ENCODE data around the gene IL31.

The IL31 gene

DNA sequence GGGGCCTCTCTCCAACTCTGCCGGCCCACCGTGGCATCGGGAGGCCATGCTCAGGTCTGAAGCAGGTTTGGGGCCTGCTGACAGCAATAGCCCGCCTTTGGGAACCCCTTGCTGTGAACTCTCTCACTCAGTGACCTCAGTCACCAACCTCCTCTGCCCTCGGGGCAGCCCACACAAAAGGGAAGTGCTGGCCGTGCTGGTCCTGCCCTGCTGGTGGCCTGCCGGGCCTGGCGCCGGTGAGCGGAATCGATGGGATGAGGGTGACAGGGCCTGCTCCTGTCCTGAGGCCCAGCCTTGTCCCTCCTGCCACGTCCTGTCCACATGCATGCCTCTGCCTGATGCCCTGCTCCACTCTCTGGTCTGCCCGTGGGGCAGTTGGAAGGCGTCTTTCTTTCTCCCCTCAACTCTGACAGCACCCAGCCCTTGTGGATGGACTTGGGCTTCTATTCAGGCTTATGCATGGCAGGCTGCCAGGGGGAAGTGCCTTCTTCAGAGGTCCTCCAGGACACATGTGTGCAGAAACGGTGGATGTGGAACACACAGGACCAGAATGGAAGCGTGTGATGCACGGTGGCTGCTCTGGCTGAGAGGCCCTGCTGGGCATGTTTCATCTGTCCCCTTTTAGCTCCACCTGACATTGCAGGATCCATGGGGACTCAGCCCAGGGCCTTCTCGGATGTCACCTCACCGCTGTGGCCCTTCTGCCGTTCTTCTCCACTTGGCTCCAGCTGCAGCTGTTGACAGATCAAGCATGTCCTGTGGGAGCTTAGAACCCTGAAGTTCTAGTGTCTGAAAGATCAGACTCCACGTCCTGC is 31.9 kb downstream of the IL31 start:
- no peak overlapping the region for H2BK15ac ChIP-seq (replicated peaks; ENCODE audit: low read depth)
- WGBS (ENCODE audit: extremely low coverage, insufficient coverage, low lambda C conversion rate) = no CpG with 5 or more reads among the region's 21 CpGs
- H2BK120ac ChIP-seq (ENCODE audit: low read depth, low read length) = no peak overlapping the region
- peaks cover 12% of the 10 kb centered on the region for H3K36me3 ChIP-seq (ENCODE audit: control insufficient read depth, insufficient read depth, low read length)
- H3K56ac ChIP-seq (ENCODE audit: low read length) = no peak overlapping the region
- no peak overlapping the region for H3K23ac ChIP-seq (ENCODE audit: low read length)
- H3K79me1 ChIP-seq (ENCODE audit: low read length) = no peaks in the 10 kb centered on the region
- no peak overlapping the region for H4K5ac ChIP-seq (ENCODE audit: low read length)
- no peak for DNase-seq
- no peak overlapping the region for H4K8ac ChIP-seq (ENCODE audit: low read depth, low read length)
- H3K4me3 ChIP-seq (ENCODE audit: low read length) = no peak overlapping the region
- H3K18ac ChIP-seq (ENCODE audit: low read length) = no peak overlapping the region
- no peak overlapping the region for H2AK5ac ChIP-seq (ENCODE audit: low read length)
- no peaks in the 10 kb centered on the region for H3K79me2 ChIP-seq (ENCODE audit: control insufficient read depth, insufficient read depth, low read length)
- H3K4ac ChIP-seq (ENCODE audit: low read depth, low read length) = no peak overlapping the region
- H3K27me3 ChIP-seq (ENCODE audit: insufficient read depth, low read length, poor library complexity) = no peaks in the 10 kb centered on the region
- no peak overlapping the region for H3K9ac ChIP-seq (ENCODE audit: low read length)
- H3K4me1 ChIP-seq (ENCODE audit: control insufficient read depth, low read depth, low read length) = no peaks in the 10 kb centered on the region
- no peak overlapping the region for H3K4me2 ChIP-seq (ENCODE audit: low read length)
- H3K27ac ChIP-seq (ENCODE audit: low read depth, low read length) = no peak overlapping the region
- H2BK5ac ChIP-seq (ENCODE audit: low read length) = no peak overlapping the region

DNA sequence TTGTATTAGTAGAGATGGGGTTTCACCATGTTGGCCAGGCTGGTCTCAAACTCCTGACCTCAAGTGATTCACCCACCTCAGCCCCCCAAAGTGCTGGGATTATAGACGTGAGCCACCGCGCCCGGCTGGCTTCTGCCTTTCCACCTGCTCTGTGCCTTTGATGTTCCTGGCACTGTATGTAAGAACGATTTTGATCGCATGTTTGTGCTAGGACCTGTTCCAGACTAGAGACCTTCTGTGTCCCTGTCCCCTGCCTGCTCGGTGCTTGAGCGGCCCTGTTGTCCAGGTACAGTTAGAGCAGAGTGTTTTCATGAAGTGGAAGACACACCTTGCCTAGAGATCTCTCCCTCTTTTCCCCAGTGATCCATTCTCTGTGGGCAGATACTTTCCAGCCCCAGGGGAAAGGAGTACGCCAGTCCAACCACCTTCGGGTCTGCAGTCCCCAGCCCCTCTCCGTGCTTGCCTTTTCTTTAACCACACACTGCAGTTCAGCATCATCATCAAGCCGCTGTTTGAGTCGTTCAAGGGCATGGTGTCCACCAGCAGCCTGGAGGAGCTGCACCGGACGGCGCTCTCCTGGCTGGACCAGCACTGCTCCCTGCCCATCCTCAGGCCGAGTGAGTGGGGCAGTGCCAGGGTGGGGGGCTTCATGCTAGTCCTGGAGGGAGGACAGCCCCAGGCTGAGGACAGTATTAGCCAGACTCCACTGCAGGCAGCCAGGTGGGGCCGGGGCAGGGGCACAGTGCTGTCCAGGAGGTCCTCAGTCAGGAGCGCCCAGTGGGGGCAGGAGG is 33.4 kb downstream of the IL31 start:
- no peaks in the 10 kb centered on the region for H3K79me2 ChIP-seq (ENCODE audit: control insufficient read depth, insufficient read depth, low read length)
- H3K23ac ChIP-seq (ENCODE audit: low read length) = no peak overlapping the region
- no peak overlapping the region for H4K5ac ChIP-seq (ENCODE audit: low read length)
- H2BK15ac ChIP-seq (replicated peaks; ENCODE audit: low read depth) = no peak overlapping the region
- WGBS (ENCODE audit: extremely low coverage, insufficient coverage, low lambda C conversion rate) = no CpG with 5 or more reads among the region's 19 CpGs
- H2BK120ac ChIP-seq (ENCODE audit: low read depth, low read length) = no peak overlapping the region
- no peak overlapping the region for H3K56ac ChIP-seq (ENCODE audit: low read length)
- no peak overlapping the region for H3K4me2 ChIP-seq (ENCODE audit: low read length)
- no peak overlapping the region for H3K4me3 ChIP-seq (ENCODE audit: low read length)
- H3K27ac ChIP-seq (ENCODE audit: low read depth, low read length) = no peak overlapping the region
- H3K36me3 ChIP-seq (ENCODE audit: control insufficient read depth, insufficient read depth, low read length) = peaks cover 12% of the 10 kb centered on the region
- H3K4me1 ChIP-seq (ENCODE audit: control insufficient read depth, low read depth, low read length) = no peaks in the 10 kb centered on the region
- no peaks in the 10 kb centered on the region for H3K79me1 ChIP-seq (ENCODE audit: low read length)
- DNase-seq = no peak
- no peak overlapping the region for H2AK5ac ChIP-seq (ENCODE audit: low read length)
- no peak overlapping the region for H3K4ac ChIP-seq (ENCODE audit: low read depth, low read length)
- H2BK5ac ChIP-seq (ENCODE audit: low read length) = no peak overlapping the region
- no peak overlapping the region for H4K8ac ChIP-seq (ENCODE audit: low read depth, low read length)
- no peaks in the 10 kb centered on the region for H3K27me3 ChIP-seq (ENCODE audit: insufficient read depth, low read length, poor library complexity)
- H3K18ac ChIP-seq (ENCODE audit: low read length) = no peak overlapping the region
- no peak overlapping the region for H3K9ac ChIP-seq (ENCODE audit: low read length)

DNA sequence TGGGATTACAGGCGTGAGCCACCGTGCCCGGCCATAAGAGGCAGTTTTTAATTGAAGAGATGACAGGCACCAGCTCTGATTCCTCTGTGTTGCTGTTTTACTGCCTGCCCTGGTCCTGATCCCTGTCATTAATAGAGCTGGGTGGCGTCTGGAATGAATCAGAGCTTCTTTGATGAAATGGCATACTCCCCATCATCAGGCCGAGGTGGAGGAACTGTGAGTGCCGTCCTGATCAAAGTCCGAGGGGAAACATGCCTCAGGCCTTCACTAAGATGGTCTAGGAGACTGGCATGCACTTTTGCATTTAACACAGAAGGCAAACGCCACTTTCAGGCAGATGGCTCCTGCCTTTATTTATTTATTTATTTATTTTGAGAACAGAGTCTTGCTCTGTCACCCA is 34.1 kb downstream of the IL31 start:
- H3K4me2 ChIP-seq (ENCODE audit: low read length) = no peak overlapping the region
- no peaks in the 10 kb centered on the region for H3K4me1 ChIP-seq (ENCODE audit: control insufficient read depth, low read depth, low read length)
- peaks cover 12% of the 10 kb centered on the region for H3K36me3 ChIP-seq (ENCODE audit: control insufficient read depth, insufficient read depth, low read length)
- no peak for DNase-seq
- H3K4ac ChIP-seq (ENCODE audit: low read depth, low read length) = no peak overlapping the region
- no peak overlapping the region for H3K56ac ChIP-seq (ENCODE audit: low read length)
- no peak overlapping the region for H2BK120ac ChIP-seq (ENCODE audit: low read depth, low read length)
- no peak overlapping the region for H2BK5ac ChIP-seq (ENCODE audit: low read length)
- no peaks in the 10 kb centered on the region for H3K79me2 ChIP-seq (ENCODE audit: control insufficient read depth, insufficient read depth, low read length)
- no peak overlapping the region for H3K9ac ChIP-seq (ENCODE audit: low read length)
- H4K5ac ChIP-seq (ENCODE audit: low read length) = no peak overlapping the region
- no peak overlapping the region for H2AK5ac ChIP-seq (ENCODE audit: low read length)
- no peak overlapping the region for H3K18ac ChIP-seq (ENCODE audit: low read length)
- no peak overlapping the region for H3K4me3 ChIP-seq (ENCODE audit: low read length)
- no peak overlapping the region for H3K27ac ChIP-seq (ENCODE audit: low read depth, low read length)
- no peaks in the 10 kb centered on the region for H3K27me3 ChIP-seq (ENCODE audit: insufficient read depth, low read length, poor library complexity)
- H3K23ac ChIP-seq (ENCODE audit: low read length) = no peak overlapping the region
- H2BK15ac ChIP-seq (replicated peaks; ENCODE audit: low read depth) = no peak overlapping the region
- no peaks in the 10 kb centered on the region for H3K79me1 ChIP-seq (ENCODE audit: low read length)
- no CpG with 5 or more reads among the region's 8 CpGs for WGBS (ENCODE audit: extremely low coverage, insufficient coverage, low lambda C conversion rate)
- no peak overlapping the region for H4K8ac ChIP-seq (ENCODE audit: low read depth, low read length)

DNA sequence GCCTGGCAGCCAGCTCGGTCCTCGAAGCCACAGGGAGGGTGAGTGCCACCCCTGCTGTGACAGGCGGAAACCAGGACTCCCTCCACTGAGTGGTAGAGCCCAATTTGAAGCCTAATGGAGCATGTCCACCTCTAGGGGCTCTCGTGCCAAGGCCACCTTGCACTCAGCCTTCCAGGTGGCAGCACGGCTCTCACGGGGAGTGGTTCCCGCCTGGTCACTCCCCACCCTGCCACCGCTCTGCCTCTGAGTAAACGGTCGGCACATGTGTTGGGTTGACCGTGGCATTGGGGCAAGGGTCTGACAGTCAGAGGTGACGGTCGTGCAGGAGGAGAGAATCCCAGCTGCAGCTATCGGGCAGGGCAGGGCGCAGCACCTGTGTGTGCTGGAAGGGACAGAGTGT is 34.8 kb downstream of the IL31 start:
- no peaks in the 10 kb centered on the region for H3K4me1 ChIP-seq (ENCODE audit: control insufficient read depth, low read depth, low read length)
- H2AK5ac ChIP-seq (ENCODE audit: low read length) = no peak overlapping the region
- H3K56ac ChIP-seq (ENCODE audit: low read length) = no peak overlapping the region
- H3K27ac ChIP-seq (ENCODE audit: low read depth, low read length) = no peak overlapping the region
- no peak overlapping the region for H4K5ac ChIP-seq (ENCODE audit: low read length)
- no peak overlapping the region for H3K23ac ChIP-seq (ENCODE audit: low read length)
- H3K4me3 ChIP-seq (ENCODE audit: low read length) = no peak overlapping the region
- peaks cover 12% of the 10 kb centered on the region for H3K36me3 ChIP-seq (ENCODE audit: control insufficient read depth, insufficient read depth, low read length)
- no peak overlapping the region for H3K4ac ChIP-seq (ENCODE audit: low read depth, low read length)
- no peaks in the 10 kb centered on the region for H3K79me1 ChIP-seq (ENCODE audit: low read length)
- DNase-seq = no peak
- no peak overlapping the region for H2BK15ac ChIP-seq (replicated peaks; ENCODE audit: low read depth)
- H3K27me3 ChIP-seq (ENCODE audit: insufficient read depth, low read length, poor library complexity) = no peaks in the 10 kb centered on the region
- no peak overlapping the region for H3K9ac ChIP-seq (ENCODE audit: low read length)
- H2BK5ac ChIP-seq (ENCODE audit: low read length) = no peak overlapping the region
- no peak overlapping the region for H3K4me2 ChIP-seq (ENCODE audit: low read length)
- H3K79me2 ChIP-seq (ENCODE audit: control insufficient read depth, insufficient read depth, low read length) = no peaks in the 10 kb centered on the region
- no peak overlapping the region for H4K8ac ChIP-seq (ENCODE audit: low read depth, low read length)
- no peak overlapping the region for H2BK120ac ChIP-seq (ENCODE audit: low read depth, low read length)
- WGBS (ENCODE audit: extremely low coverage, insufficient coverage, low lambda C conversion rate) = no CpG with 5 or more reads among the region's 15 CpGs
- H3K18ac ChIP-seq (ENCODE audit: low read length) = no peak overlapping the region

DNA sequence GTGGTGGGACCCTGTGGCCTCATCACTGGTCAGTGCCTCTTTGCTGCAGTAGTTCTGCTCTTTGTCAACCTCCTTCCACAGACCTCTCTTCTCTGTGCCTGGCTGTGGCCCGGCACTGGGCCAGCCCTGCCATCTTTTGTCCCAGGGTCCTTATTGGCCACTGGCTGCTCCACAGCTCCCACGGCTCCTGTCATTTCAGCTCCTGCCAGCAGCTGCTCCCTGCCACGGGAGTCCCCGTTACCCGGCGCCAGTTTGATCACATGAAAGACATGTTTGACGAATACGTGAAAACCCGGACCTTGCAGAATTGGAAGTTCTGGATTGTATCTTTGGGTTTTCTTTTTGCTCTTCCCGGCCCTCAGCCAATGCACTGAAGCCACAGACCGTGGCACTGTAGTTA is 35.4 kb downstream of the IL31 start:
- Histone ChIP-seq H3K4me2 (ENCODE audit: low read length) (no peak overlapping the region), H3K79me1 (ENCODE audit: low read length) (no peaks in the 10 kb centered on the region), H3K27me3 (ENCODE audit: insufficient read depth, low read length, poor library complexity) (no peaks in the 10 kb centered on the region), H3K23ac (ENCODE audit: low read length) (no peak overlapping the region), H4K8ac (ENCODE audit: low read depth, low read length) (no peak overlapping the region), H2BK5ac (ENCODE audit: low read length) (no peak overlapping the region), H3K36me3 (ENCODE audit: control insufficient read depth, insufficient read depth, low read length) (peaks cover 12% of the 10 kb centered on the region), H3K79me2 (ENCODE audit: control insufficient read depth, insufficient read depth, low read length) (no peaks in the 10 kb centered on the region), H3K4me3 (ENCODE audit: low read length) (no peak overlapping the region), H2BK120ac (ENCODE audit: low read depth, low read length) (no peak overlapping the region), H3K4me1 (ENCODE audit: control insufficient read depth, low read depth, low read length) (no peaks in the 10 kb centered on the region), H3K9ac (ENCODE audit: low read length) (no peak overlapping the region), H3K18ac (ENCODE audit: low read length) (no peak overlapping the region), H3K56ac (ENCODE audit: low read length) (no peak overlapping the region), H2BK15ac (replicated peaks; ENCODE audit: low read depth) (no peak overlapping the region), H2AK5ac (ENCODE audit: low read length) (no peak overlapping the region), H4K5ac (ENCODE audit: low read length) (no peak overlapping the region), H3K27ac (ENCODE audit: low read depth, low read length) (no peak overlapping the region), H3K4ac (ENCODE audit: low read depth, low read length) (no peak overlapping the region)
- no CpG with 5 or more reads among the region's 11 CpGs for WGBS (ENCODE audit: extremely low coverage, insufficient coverage, low lambda C conversion rate)
- no peak for DNase-seq

Measured in mesendoderm (in vitro differentiated cells).